Panc1 (cell line): Measurements from ENCODE around the gene ZNF674. TPM values are rescaled to one million over a fixed set of nuclear protein-coding genes. Genes with fewer than 3 reads are reported as not detected.
A peak's percentile ranks its signal among the peaks of the same experiment; 100 is the strongest.
"Not testable (repeated sequence)": the region's sequence is repeated elsewhere in the genome, so short reads cannot be mapped to it uniquely, and the experiment has no call there.

ENCODE experiments used
- ATAC-seq: fragments of 200-7000 bp; cut with Tn5 transposase; 2 replicates; pipeline ENCODE4 v1.9.1; 2020; ENCODE audit warnings: mild to moderate bottlenecking, moderate library complexity
- BruUV-seq: library from RNA; stranded (reverse); fragments of 400-500 nt; replicated peaks from 2 replicates; lab custom pipeline; 2021; lab: Mats Ljungman, UMichigan
- CTCF ChIA-PET: fragments of 300-600 bp; sonication (Branson Sonifier 250); formaldehyde crosslinking; loops from one replicate; lab custom pipeline; 2022; ENCODE audit warnings: antibody characterized with exemption; lab: Charles Lee
- POLR2A ChIA-PET: fragments of 300-600 bp; sonication (Branson Sonifier 250); formaldehyde crosslinking; loops from one replicate; lab custom pipeline; 2022; ENCODE audit warnings: antibody characterized with exemption; lab: Charles Lee
- DNase-seq: peaks from one replicate; pipeline ENCODE4 v3.0.0-alpha.2; 2010; ENCODE audit warnings: low read depth, low spot score
- H3K27ac ChIP-seq: 2 replicates; pipeline ENCODE4 v1.5.1; 2011; ENCODE audit warnings: mild to moderate bottlenecking, low read length, inconsistent platforms
- H3K27me3 ChIP-seq: fragments of 200-500 bp; sonication (Bioruptor generic); 2 replicates; pipeline ENCODE4 v1.6.0; 2014; ENCODE audit warnings: low read length, inconsistent platforms; ENCODE audit not compliant: control insufficient read depth, insufficient read depth
- H3K36me3 ChIP-seq: fragments of 200-500 bp; sonication (Bioruptor generic); 2 replicates; pipeline ENCODE4 v1.5.1; 2014; ENCODE audit warnings: inconsistent platforms, mild to moderate bottlenecking, low read length, moderate library complexity; ENCODE audit not compliant: control insufficient read depth, insufficient read depth
- H3K4me1 ChIP-seq: 2 replicates; pipeline ENCODE4 v1.5.1; 2011; ENCODE audit warnings: inconsistent platforms, mild to moderate bottlenecking, low read length, moderate library complexity; ENCODE audit not compliant: control insufficient read depth, insufficient read depth
- H3K4me3 ChIP-seq, 2 experiments: 2 replicates each; pipeline ENCODE4 v1.5.1; 2011 to 2012; ENCODE audit warnings: low read depth in 2 of 2, low read length in 2 of 2, mild to moderate bottlenecking in 2 of 2, inconsistent platforms in 1 of 2, moderate library complexity in 1 of 2
- H3K9me3 ChIP-seq: fragments of 200-500 bp; sonication (Bioruptor generic); 2 replicates; pipeline ENCODE4 v1.5.1; 2014; ENCODE audit warnings: low read depth, mild to moderate bottlenecking, inconsistent platforms, low read length, moderate library complexity; ENCODE audit not compliant: control insufficient read depth, insufficient read depth
- CTCF ChIP-seq: fragments of 450-650 bp; IDR thresholded peaks from 2 replicates; pipeline ENCODE4 v1.5.1; 2017; ENCODE audit warnings: mild to moderate bottlenecking
- POLR2AphosphoS5 ChIP-seq: IDR thresholded peaks from 2 replicates; pipeline ENCODE4 v1.6.1; 2012; ENCODE audit warnings: mild to moderate bottlenecking, low read depth, low read length, moderate library complexity
- SIN3A ChIP-seq: IDR thresholded peaks from 2 replicates; pipeline ENCODE4 v1.6.1; 2012; ENCODE audit warnings: low read depth, mild to moderate bottlenecking, low read length, moderate library complexity, borderline replicate concordance; ENCODE audit not compliant: insufficient read depth
- TCF7L2 ChIP-seq: IDR thresholded peaks from 2 replicates; pipeline ENCODE4 v1.6.1; 2011; ENCODE audit warnings: mild to moderate bottlenecking, low read depth, low read length, inconsistent platforms
- in situ Hi-C: cut with HindIII; loops from 2 replicates; pipeline ENCODE4 v1.10.0; 2016; ENCODE audit warnings: low sequenced_read_pairs, low pct_unique_long_range_greater_than_20kb
- intact Hi-C: fragments of 100-400 bp; cut with micrococcal nuclease; formaldehyde crosslinking; loops from one replicate; pipeline ENCODE4 v1.10.0; 2022; ENCODE audit not compliant: unreplicated experiment
- total RNA-seq: library from RNA; stranded (reverse); gene quantifications from one replicate; pipeline ENCODE4 v1.2.1, GENCODE V29; 2021; ENCODE audit not compliant: unreplicated experiment
- TF ChIP-seq, protein P1 (sequence below), 2 experiments: IDR thresholded peaks; 2 replicates each; pipeline ENCODE4 v1.6.1; 2011 to 2012; ENCODE audit warnings: low read depth in 2 of 2, control low read depth in 1 of 2, low read length in 1 of 2, mild to moderate bottlenecking in 1 of 2, moderate library complexity in 1 of 2; ENCODE audit not compliant: insufficient read depth in 1 of 2

Gene ZNF674
- total RNA-seq, 1 experiment from 2014 or later = 7.2 TPM

- Histone ChIP-seq H3K4me3 (no peak overlapping the region), H3K9me3 (no peaks in the 10 kb centered on the region), H3K4me1 (peaks cover 17% of the 10 kb centered on the region), H3K27ac (no peak overlapping the region), H3K36me3 (no peaks in the 10 kb centered on the region; the same call in 1 of the 2 replicates), H3K27me3 (no peaks in the 10 kb centered on the region)
- BruUV-seq = no TSS peak
- intact Hi-C loops = loop anchor here (10.0 kb wide), 1 partner anchor 245 kb away; no protein-coding TSS in a partner anchor
- TF ChIP-seq TCF7L2 = no peak
- DNase-seq (no peak), ATAC-seq (no peak)
- ChIA-PET CTCF (no interaction called here), POLR2A (no interaction called here)
- in situ Hi-C loops = no loop called here
These were observed 4.7 kb upstream of the ZNF674 start for GRCh38 chrX:46549914-46550313.

GRCh38 chrX:46547857-46548256 lies 2.6 kb upstream of the ZNF674 start:
- in situ Hi-C loops (no loop called here), intact Hi-C loops (no loop called here)
- BruUV-seq = no TSS peak
- H3K27ac ChIP-seq = peak overlapping the region; percentile 39; the same call in 1 of the 2 replicates
- DNase-seq = no peak
- ChIA-PET CTCF (no interaction called here), POLR2A (interaction anchor here (0.6 kb wide), 1 partner anchor 350 kb away, joined by 6 read pairs; no protein-coding TSS in a partner anchor)
- TF ChIP-seq POLR2AphosphoS5 (no peak), SIN3A (no peak), TCF7L2 (no peak), CTCF (no peak)
- TF ChIP-seq, protein P1, sequence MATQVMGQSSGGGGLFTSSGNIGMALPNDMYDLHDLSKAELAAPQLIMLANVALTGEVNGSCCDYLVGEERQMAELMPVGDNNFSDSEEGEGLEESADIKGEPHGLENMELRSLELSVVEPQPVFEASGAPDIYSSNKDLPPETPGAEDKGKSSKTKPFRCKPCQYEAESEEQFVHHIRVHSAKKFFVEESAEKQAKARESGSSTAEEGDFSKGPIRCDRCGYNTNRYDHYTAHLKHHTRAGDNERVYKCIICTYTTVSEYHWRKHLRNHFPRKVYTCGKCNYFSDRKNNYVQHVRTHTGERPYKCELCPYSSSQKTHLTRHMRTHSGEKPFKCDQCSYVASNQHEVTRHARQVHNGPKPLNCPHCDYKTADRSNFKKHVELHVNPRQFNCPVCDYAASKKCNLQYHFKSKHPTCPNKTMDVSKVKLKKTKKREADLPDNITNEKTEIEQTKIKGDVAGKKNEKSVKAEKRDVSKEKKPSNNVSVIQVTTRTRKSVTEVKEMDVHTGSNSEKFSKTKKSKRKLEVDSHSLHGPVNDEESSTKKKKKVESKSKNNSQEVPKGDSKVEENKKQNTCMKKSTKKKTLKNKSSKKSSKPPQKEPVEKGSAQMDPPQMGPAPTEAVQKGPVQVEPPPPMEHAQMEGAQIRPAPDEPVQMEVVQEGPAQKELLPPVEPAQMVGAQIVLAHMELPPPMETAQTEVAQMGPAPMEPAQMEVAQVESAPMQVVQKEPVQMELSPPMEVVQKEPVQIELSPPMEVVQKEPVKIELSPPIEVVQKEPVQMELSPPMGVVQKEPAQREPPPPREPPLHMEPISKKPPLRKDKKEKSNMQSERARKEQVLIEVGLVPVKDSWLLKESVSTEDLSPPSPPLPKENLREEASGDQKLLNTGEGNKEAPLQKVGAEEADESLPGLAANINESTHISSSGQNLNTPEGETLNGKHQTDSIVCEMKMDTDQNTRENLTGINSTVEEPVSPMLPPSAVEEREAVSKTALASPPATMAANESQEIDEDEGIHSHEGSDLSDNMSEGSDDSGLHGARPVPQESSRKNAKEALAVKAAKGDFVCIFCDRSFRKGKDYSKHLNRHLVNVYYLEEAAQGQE (IDR thresholded peaks at IDR 0.05; ENCODE audit: insufficient read depth in 1 of 2, low read depth in 2 of 2, low read length in 1 of 2) = no peak
- no peaks in the 10 kb centered on the region for H3K27me3 ChIP-seq
- peak; percentile 45; the same call in 1 of the 2 replicates for ATAC-seq
- H3K4me3 ChIP-seq = peak overlapping the region in 1 of 2 experiments; percentile 24; a peak in 1 of 4 replicates
- no peaks in the 10 kb centered on the region for H3K9me3 ChIP-seq
- no peaks in the 10 kb centered on the region; the same call in 1 of the 2 replicates for H3K36me3 ChIP-seq
- peaks cover 24% of the 10 kb centered on the region for H3K4me1 ChIP-seq

GRCh38 chrX:46544527-46544926 lies 694 bp downstream of the ZNF674 start:
- intact Hi-C loops, CTCF ChIA-PET: not testable (repeated sequence)

More at GRCh38 chrX:46544527-46544926, 694 bp downstream of the ZNF674 start:
- peak overlapping the region; percentile 95 for H3K27ac ChIP-seq
- BruUV-seq, H3K36me3 ChIP-seq, POLR2A ChIA-PET, ATAC-seq, in situ Hi-C loops, H3K9me3 ChIP-seq, H3K27me3 ChIP-seq, DNase-seq: not testable (repeated sequence)
- H3K4me1 ChIP-seq = peaks cover 24% of the 10 kb centered on the region
- H3K4me3 ChIP-seq = peak overlapping the region; percentile 96 to 99
